ENCODE measurements around the gene EHHADH. TPM values are rescaled to one million over a fixed set of nuclear protein-coding genes. Genes with fewer than 3 reads are reported as not detected.

EHHADH gene
- total and polyA plus RNA-seq, 9 of the 15 experiments (the other 6 are each of a cell fraction or from before 2014, with no cell fraction given): 3.6 to 6.4 (median 5.4) TPM

DNA sequence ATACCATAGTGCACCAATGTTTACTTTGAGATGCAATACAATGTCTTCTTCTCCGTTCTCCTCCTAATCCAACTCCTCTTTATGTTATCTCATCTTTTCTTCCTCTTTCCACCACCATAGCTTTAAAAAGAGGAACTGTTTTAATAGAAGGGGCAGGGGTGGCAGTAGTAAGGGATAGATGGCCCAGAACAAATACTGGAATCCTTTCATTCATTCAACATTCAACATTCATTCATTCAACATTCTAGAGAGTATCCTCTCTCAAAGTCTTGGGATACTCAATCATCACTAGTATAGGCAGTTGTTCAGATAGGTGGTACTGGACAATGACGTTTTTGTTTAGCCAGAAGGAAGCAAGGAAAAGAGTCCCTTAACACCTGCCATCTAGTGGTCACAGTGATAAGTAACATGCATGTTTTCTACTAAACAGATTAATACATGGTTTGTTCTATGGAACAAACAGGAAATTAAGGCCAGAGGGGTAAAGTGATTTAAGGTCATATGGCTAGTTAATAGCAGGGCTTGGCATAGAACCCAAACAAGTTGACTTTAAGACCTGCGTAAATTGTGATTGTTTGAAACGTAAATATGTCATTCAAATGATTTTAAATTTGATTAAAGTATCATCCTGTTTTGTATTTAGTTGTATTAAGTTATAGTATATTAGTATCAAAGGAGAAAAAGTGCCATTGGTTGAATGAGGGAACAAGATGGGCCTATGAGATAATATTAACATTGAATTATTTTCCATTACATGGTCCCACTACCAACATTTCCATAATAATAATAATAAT lies 26.9 kb upstream of the EHHADH start (continued):
- TF ChIP-seq, protein P1, sequence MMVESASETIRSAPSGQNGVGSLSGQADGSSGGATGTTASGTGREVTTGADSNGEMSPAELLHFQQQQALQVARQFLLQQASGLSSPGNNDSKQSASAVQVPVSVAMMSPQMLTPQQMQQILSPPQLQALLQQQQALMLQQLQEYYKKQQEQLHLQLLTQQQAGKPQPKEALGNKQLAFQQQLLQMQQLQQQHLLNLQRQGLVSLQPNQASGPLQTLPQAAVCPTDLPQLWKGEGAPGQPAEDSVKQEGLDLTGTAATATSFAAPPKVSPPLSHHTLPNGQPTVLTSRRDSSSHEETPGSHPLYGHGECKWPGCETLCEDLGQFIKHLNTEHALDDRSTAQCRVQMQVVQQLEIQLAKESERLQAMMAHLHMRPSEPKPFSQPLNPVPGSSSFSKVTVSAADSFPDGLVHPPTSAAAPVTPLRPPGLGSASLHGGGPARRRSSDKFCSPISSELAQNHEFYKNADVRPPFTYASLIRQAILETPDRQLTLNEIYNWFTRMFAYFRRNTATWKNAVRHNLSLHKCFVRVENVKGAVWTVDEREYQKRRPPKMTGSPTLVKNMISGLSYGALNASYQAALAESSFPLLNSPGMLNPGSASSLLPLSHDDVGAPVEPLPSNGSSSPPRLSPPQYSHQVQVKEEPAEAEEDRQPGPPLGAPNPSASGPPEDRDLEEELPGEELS (CRISPR knock-in tag; IDR thresholded peaks at IDR 0.05; ENCODE audit: borderline replicate concordance): no peak
- no peak for TF ChIP-seq NCOA6 (IDR thresholded peaks at IDR 0.05)
- TF ChIP-seq ADNP (tag; IDR thresholded peaks at IDR 0.05): peak; percentile 43; the same call in 1 of the 2 replicates
- TF ChIP-seq CSDE1 (IDR thresholded peaks at IDR 0.05): no peak
- TF ChIP-seq RBM22 (IDR thresholded peaks at IDR 0.05; ENCODE audit: low read depth, low read length, poor library complexity, severe bottlenecking): no peak
- TF ChIP-seq NR0B1 (IDR thresholded peaks at IDR 0.05; ENCODE audit: partially characterized antibody): no peak
- no peak for TF ChIP-seq THAP12 (CRISPR knock-in tag; IDR thresholded peaks at IDR 0.05)
- peak in 1 of 2 experiments; percentile 14; a peak in 1 of 4 replicates for TF ChIP-seq TBL1XR1 (IDR thresholded peaks at IDR 0.05; ENCODE audit: low read length in 2 of 2)
- TF ChIP-seq SP1 (CRISPR knock-in tag; IDR thresholded peaks at IDR 0.05): no peak
- TF ChIP-seq SPI1 (IDR thresholded peaks at IDR 0.05; ENCODE audit: borderline replicate concordance, low read depth, low read length): peak; percentile 96
- TF ChIP-seq MCM2 (IDR thresholded peaks at IDR 0.05; ENCODE audit: low read depth): no peak
- no peak for TF ChIP-seq XRCC3 (IDR thresholded peaks at IDR 0.05)
- TF ChIP-seq HOXB6 (CRISPR knock-in tag; IDR thresholded peaks at IDR 0.05; ENCODE audit: borderline replicate concordance): no peak
- no peak for TF ChIP-seq CBX2 (IDR thresholded peaks at IDR 0.05; ENCODE audit: insufficient read depth, low read length, poor library complexity, severe bottlenecking)
- peak in 1 of 2 experiments; percentile 54; a peak in 2 of 4 replicates for TF ChIP-seq RAD21 (CRISPR knock-in tag; conservative IDR thresholded peaks at IDR 0.05 in 1 of 2, IDR thresholded peaks at IDR 0.05 in 1 of 2)
- no peak for TF ChIP-seq HLTF (IDR thresholded peaks at IDR 0.05)
- no peak for TF ChIP-seq ARID4B (CRISPR knock-in tag; IDR thresholded peaks at IDR 0.05)

All from K562 (cell line).